Liver (tissue), 3 donors: ENCODE measurements around the gene LGR6.

Experiments
- CTCF ChIP-seq: fragments of 150-350 bp; IDR thresholded peaks from 2 replicates; pipeline ENCODE4 v1.5.1; 2017; ENCODE audit warnings: improper control_type of control experiment, low read depth, low read length; ENCODE audit not compliant: missing input control
- EGR1 ChIP-seq, 2 donors: IDR thresholded peaks; 2 replicates each; pipeline ENCODE4 v1.6.1; 2016 to 2018; ENCODE audit warnings: antibody characterized with exemption in 2 of 2, low read depth in 2 of 2
- FOXA1 ChIP-seq: IDR thresholded peaks from 2 replicates; pipeline ENCODE4 v1.6.1; 2016; ENCODE audit warnings: antibody characterized with exemption
- GABPA ChIP-seq, 2 donors: IDR thresholded peaks in 1 of 2; conservative IDR thresholded peaks in 1 of 2; 2 replicates each; pipeline ENCODE4 v1.6.1; 2016; ENCODE audit warnings: antibody characterized with exemption in 2 of 2, mild to moderate bottlenecking in 1 of 2, moderate library complexity in 1 of 2
- HNF4G ChIP-seq: IDR thresholded peaks from 2 replicates; pipeline ENCODE4 v1.6.1; 2016; ENCODE audit warnings: antibody characterized with exemption
- MAX ChIP-seq: IDR thresholded peaks from 2 replicates; pipeline ENCODE4 v1.6.1; 2016; ENCODE audit warnings: antibody characterized with exemption
- NR2F2 ChIP-seq: IDR thresholded peaks from 2 replicates; pipeline ENCODE4 v1.6.1; 2016; ENCODE audit warnings: antibody characterized with exemption
- RAD21 ChIP-seq, 2 donors: IDR thresholded peaks; 2 replicates each; pipeline ENCODE4 v1.6.1; 2016; ENCODE audit warnings: antibody characterized with exemption in 2 of 2, mild to moderate bottlenecking in 2 of 2
- REST ChIP-seq: IDR thresholded peaks from 2 replicates; pipeline ENCODE4 v1.6.1; 2016; ENCODE audit warnings: antibody characterized with exemption, mild to moderate bottlenecking
- RXRA ChIP-seq, 2 donors: IDR thresholded peaks; 2 replicates each; pipeline ENCODE4 v1.6.1; 2017 to 2018; ENCODE audit warnings: antibody characterized with exemption in 2 of 2, mild to moderate bottlenecking in 1 of 2
- SP1 ChIP-seq: IDR thresholded peaks from 2 replicates; pipeline ENCODE4 v1.6.1; 2018; ENCODE audit warnings: antibody characterized with exemption, mild to moderate bottlenecking
- TAF1 ChIP-seq: conservative IDR thresholded peaks from 2 replicates; pipeline ENCODE4 v1.6.1; 2016; ENCODE audit warnings: antibody characterized with exemption, mild to moderate bottlenecking
- YY1 ChIP-seq: IDR thresholded peaks from 2 replicates; pipeline ENCODE4 v1.6.1; 2016; ENCODE audit warnings: antibody characterized with exemption, mild to moderate bottlenecking
- TF ChIP-seq, protein P1 (sequence below): IDR thresholded peaks from 2 replicates; pipeline ENCODE4 v1.6.1; 2016; ENCODE audit warnings: antibody characterized with exemption
- donor health status: healthy.
- donor health status: healthy.

- no peak for TF ChIP-seq REST
- no peak for TF ChIP-seq CTCF
- TF ChIP-seq MAX: no peak
- no peak for TF ChIP-seq FOXA1
- TF ChIP-seq, protein P1, sequence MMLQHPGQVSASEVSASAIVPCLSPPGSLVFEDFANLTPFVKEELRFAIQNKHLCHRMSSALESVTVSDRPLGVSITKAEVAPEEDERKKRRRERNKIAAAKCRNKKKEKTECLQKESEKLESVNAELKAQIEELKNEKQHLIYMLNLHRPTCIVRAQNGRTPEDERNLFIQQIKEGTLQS: no peak
- no peak for TF ChIP-seq RXRA (IDR thresholded peaks at IDR 0.05)
- TF ChIP-seq RAD21 (IDR thresholded peaks at IDR 0.05): no peak
- TF ChIP-seq YY1: no peak
- TF ChIP-seq GABPA (IDR thresholded peaks at IDR 0.05 in 1 of 2, conservative IDR thresholded peaks at IDR 0.05 in 1 of 2): no peak
- no peak for TF ChIP-seq SP1
- TF ChIP-seq TAF1: no peak
- no peak for TF ChIP-seq NR2F2
- TF ChIP-seq HNF4G: no peak
- no peak for TF ChIP-seq EGR1 (IDR thresholded peaks at IDR 0.05; ENCODE audit: low read depth in 2 of 2)
These were observed 8.4 kb downstream of the LGR6 start for GRCh38 chr1:202201971-202202370.
